ENCODE results near the gene TMEM74B. TPM values are rescaled to one million over a fixed set of nuclear protein-coding genes. Genes with fewer than 3 reads are reported as not detected.
A peak's percentile ranks its signal among the peaks of the same experiment; 100 is the strongest.

Gene TMEM74B
- polyA plus RNA-seq, 3 donors, result not detected

DNA sequence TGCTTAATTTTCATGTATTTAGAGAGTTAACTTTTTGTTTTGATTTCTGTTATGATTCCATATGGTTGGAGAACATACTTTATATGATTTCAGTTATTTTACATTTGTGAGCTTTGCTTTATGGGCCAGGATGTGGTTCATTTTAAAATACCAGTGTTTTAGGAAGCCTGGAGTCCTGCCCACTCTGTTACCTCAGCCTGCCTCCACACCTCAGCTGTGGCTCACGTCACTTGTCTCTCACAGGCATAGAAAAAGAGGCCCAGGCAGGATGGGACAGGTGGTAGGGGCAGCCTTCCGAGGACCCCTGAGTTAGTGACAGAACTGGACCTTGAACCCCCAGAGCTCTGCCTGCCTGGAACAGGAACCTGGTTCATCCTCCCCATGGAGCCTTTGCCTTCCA lies 50.4 kb downstream of the TMEM74B start:
- Histone ChIP-seq H2AFZ (ENCODE audit: insufficient read depth, low read depth, low read length, poor library complexity, severe bottlenecking) (no peak overlapping the region), H3K79me2 (ENCODE audit: insufficient read depth, low read length) (peaks cover 42% of the 10 kb centered on the region), H3K4me1 (ENCODE audit: control insufficient read depth in 1 of 2, insufficient read depth in 2 of 2, low read length in 2 of 2) (peaks cover 17 to 21% of the 10 kb centered on the region in 2 donors), H4K20me1 (ENCODE audit: insufficient read depth, low read length) (peaks cover 50% of the 10 kb centered on the region), H3K4me3 (replicated peaks in 1 of 3; ENCODE audit: low read depth in 2 of 3, low read length in 3 of 3) (no peak overlapping the region), H3K9ac (ENCODE audit: insufficient read depth, low read length, poor library complexity, severe bottlenecking) (no peak overlapping the region), H3K4me2 (replicated peaks; ENCODE audit: extremely low read depth, low read length, poor library complexity, severe bottlenecking) (no peak overlapping the region), H3K36me3 (replicated peaks in 1 of 2; ENCODE audit: control insufficient read depth in 1 of 2, insufficient read depth in 2 of 2, low read length in 2 of 2) (peaks cover 67 to 91% of the 10 kb centered on the region in 2 donors), H3K9me3 (replicated peaks in 1 of 2; ENCODE audit: control insufficient read depth in 1 of 2, insufficient read depth in 1 of 2, low read length in 2 of 2) (no peaks in the 10 kb centered on the region), H3K27me3 (ENCODE audit: control insufficient read depth in 2 of 2, insufficient read depth in 2 of 2, low read length in 2 of 2) (no peaks in the 10 kb centered on the region), H3K27ac (ENCODE audit: low read depth in 1 of 2, low read length in 2 of 2) (no peak overlapping the region)
- H3K4me1 Mint-ChIP-seq, result peaks cover 19% of the 10 kb centered on the region
- H3K4me3 Mint-ChIP-seq, result no peak overlapping the region
- no peak for DNase-seq
- WGBS (ENCODE audit: insufficient coverage), result 100% methylated on average over 1 of the region's 2 CpGs
- H3K36me3 Mint-ChIP-seq, result peaks cover 82 to 90% of the 10 kb centered on the region in 2 donors
- H3K9me3 Mint-ChIP-seq, result peaks cover 0 to 7% (median 4%) of the 10 kb centered on the region in 7 donors
- H3K27ac Mint-ChIP-seq, result no peak overlapping the region
- TF ChIP-seq, protein P1, sequence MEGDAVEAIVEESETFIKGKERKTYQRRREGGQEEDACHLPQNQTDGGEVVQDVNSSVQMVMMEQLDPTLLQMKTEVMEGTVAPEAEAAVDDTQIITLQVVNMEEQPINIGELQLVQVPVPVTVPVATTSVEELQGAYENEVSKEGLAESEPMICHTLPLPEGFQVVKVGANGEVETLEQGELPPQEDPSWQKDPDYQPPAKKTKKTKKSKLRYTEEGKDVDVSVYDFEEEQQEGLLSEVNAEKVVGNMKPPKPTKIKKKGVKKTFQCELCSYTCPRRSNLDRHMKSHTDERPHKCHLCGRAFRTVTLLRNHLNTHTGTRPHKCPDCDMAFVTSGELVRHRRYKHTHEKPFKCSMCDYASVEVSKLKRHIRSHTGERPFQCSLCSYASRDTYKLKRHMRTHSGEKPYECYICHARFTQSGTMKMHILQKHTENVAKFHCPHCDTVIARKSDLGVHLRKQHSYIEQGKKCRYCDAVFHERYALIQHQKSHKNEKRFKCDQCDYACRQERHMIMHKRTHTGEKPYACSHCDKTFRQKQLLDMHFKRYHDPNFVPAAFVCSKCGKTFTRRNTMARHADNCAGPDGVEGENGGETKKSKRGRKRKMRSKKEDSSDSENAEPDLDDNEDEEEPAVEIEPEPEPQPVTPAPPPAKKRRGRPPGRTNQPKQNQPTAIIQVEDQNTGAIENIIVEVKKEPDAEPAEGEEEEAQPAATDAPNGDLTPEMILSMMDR (IDR thresholded peaks at IDR 0.05), result no peak
- peaks cover 0 to 1% (median 0%) of the 10 kb centered on the region in 3 donors for H3K27me3 Mint-ChIP-seq (ENCODE audit: low read depth in 3 of 3)
- intact Hi-C loops (cut with micrococcal nuclease), result no loop called here

DNA sequence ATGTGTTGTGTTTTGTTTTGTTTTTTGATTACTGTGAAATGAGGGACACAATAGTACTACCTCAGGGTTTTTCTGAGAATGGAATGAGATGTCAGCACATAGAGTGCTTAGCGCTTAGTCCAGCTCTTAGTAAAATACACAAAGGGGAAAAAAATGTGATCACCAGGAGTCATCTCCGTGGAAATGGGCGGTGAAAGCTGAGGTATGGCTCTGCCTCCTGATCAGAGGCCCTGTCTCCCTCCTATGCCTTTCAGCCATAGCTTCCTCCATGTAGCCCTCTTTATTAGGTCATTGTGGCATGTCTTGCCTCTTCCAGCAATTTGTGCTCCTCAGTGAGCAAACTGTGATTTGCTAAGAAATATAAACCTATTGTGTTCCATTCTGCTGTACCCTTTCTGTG lies 53.4 kb downstream of the TMEM74B start:
- Mint-ChIP-seq H3K36me3 (peaks cover 79 to 90% of the 10 kb centered on the region in 2 donors), H3K27ac (peak overlapping the region; percentile 1 to 89 (median 78)), H3K4me1 (peaks cover 19% of the 10 kb centered on the region), H3K4me3 (peak overlapping the region in 1 of 2 donors; percentile 47), H3K27me3 (ENCODE audit: low read depth in 3 of 3) (no peaks in the 10 kb centered on the region), H3K9me3 (peaks cover 0 to 7% (median 4%) of the 10 kb centered on the region in 7 donors)
- H3K9ac ChIP-seq (ENCODE audit: insufficient read depth, low read length, poor library complexity, severe bottlenecking), result no peak overlapping the region
- no peaks in the 10 kb centered on the region for H3K9me3 ChIP-seq (replicated peaks in 1 of 2; ENCODE audit: control insufficient read depth in 1 of 2, insufficient read depth in 1 of 2, low read length in 2 of 2)
- TF ChIP-seq, protein P1 (IDR thresholded peaks at IDR 0.05), result no peak
- DNase-seq, result no peak
- peak overlapping the region in 1 of 3 experiments; percentile 31 for H3K4me3 ChIP-seq (replicated peaks in 1 of 3; ENCODE audit: low read depth in 2 of 3, low read length in 3 of 3)
- no peaks in the 10 kb centered on the region for H3K27me3 ChIP-seq (ENCODE audit: control insufficient read depth in 2 of 2, insufficient read depth in 2 of 2, low read length in 2 of 2)
- peaks cover 63 to 91% of the 10 kb centered on the region in 2 donors for H3K36me3 ChIP-seq (replicated peaks in 1 of 2; ENCODE audit: control insufficient read depth in 1 of 2, insufficient read depth in 2 of 2, low read length in 2 of 2)
- peak overlapping the region; percentile 23 to 60 for H3K27ac ChIP-seq (ENCODE audit: low read depth in 1 of 2, low read length in 2 of 2)
- 100% methylated on average over 1 of the region's 3 CpGs for WGBS (ENCODE audit: insufficient coverage)
- peak overlapping the region; percentile 31 for H3K4me2 ChIP-seq (replicated peaks; ENCODE audit: extremely low read depth, low read length, poor library complexity, severe bottlenecking)
- peaks cover 35% of the 10 kb centered on the region for H4K20me1 ChIP-seq (ENCODE audit: insufficient read depth, low read length)
- H3K4me1 ChIP-seq (ENCODE audit: control insufficient read depth in 1 of 2, insufficient read depth in 2 of 2, low read length in 2 of 2), result peaks cover 17 to 21% of the 10 kb centered on the region in 2 donors
- intact Hi-C loops (cut with micrococcal nuclease), result no loop called here
- H3K79me2 ChIP-seq (ENCODE audit: insufficient read depth, low read length), result peaks cover 42% of the 10 kb centered on the region
- no peak overlapping the region for H2AFZ ChIP-seq (ENCODE audit: insufficient read depth, low read depth, low read length, poor library complexity, severe bottlenecking)

Measured in CD14-positive monocyte (primary cell).